Panc1 (cell line): Measurements from ENCODE around the gene MRPL9. TPM values are rescaled to one million over a fixed set of nuclear protein-coding genes. Genes with fewer than 3 reads are reported as not detected.

Experiments
- ATAC-seq: fragments of 200-7000 bp; cut with Tn5 transposase; 2 replicates; pipeline ENCODE4 v1.9.1; 2020; ENCODE audit warnings: mild to moderate bottlenecking, moderate library complexity
- BruUV-seq: library from RNA; stranded (reverse); fragments of 400-500 nt; replicated peaks from 2 replicates; lab custom pipeline; 2021; lab: Mats Ljungman, UMichigan
- CTCF ChIA-PET: fragments of 300-600 bp; sonication (Branson Sonifier 250); formaldehyde crosslinking; loops from one replicate; lab custom pipeline; 2022; ENCODE audit warnings: antibody characterized with exemption; lab: Charles Lee
- POLR2A ChIA-PET: fragments of 300-600 bp; sonication (Branson Sonifier 250); formaldehyde crosslinking; loops from one replicate; lab custom pipeline; 2022; ENCODE audit warnings: antibody characterized with exemption; lab: Charles Lee
- DNase-seq: peaks from one replicate; pipeline ENCODE4 v3.0.0-alpha.2; 2010; ENCODE audit warnings: low read depth, low spot score
- H3K27ac ChIP-seq: 2 replicates; pipeline ENCODE4 v1.5.1; 2011; ENCODE audit warnings: mild to moderate bottlenecking, low read length, inconsistent platforms
- H3K27me3 ChIP-seq: fragments of 200-500 bp; sonication (Bioruptor generic); 2 replicates; pipeline ENCODE4 v1.6.0; 2014; ENCODE audit warnings: low read length, inconsistent platforms; ENCODE audit not compliant: control insufficient read depth, insufficient read depth
- H3K36me3 ChIP-seq: fragments of 200-500 bp; sonication (Bioruptor generic); 2 replicates; pipeline ENCODE4 v1.5.1; 2014; ENCODE audit warnings: inconsistent platforms, mild to moderate bottlenecking, low read length, moderate library complexity; ENCODE audit not compliant: control insufficient read depth, insufficient read depth
- H3K4me1 ChIP-seq: 2 replicates; pipeline ENCODE4 v1.5.1; 2011; ENCODE audit warnings: inconsistent platforms, mild to moderate bottlenecking, low read length, moderate library complexity; ENCODE audit not compliant: control insufficient read depth, insufficient read depth
- H3K4me3 ChIP-seq, 2 experiments: 2 replicates each; pipeline ENCODE4 v1.5.1; 2011 to 2012; ENCODE audit warnings: low read depth in 2 of 2, low read length in 2 of 2, mild to moderate bottlenecking in 2 of 2, inconsistent platforms in 1 of 2, moderate library complexity in 1 of 2
- H3K9me3 ChIP-seq: fragments of 200-500 bp; sonication (Bioruptor generic); 2 replicates; pipeline ENCODE4 v1.5.1; 2014; ENCODE audit warnings: low read depth, mild to moderate bottlenecking, inconsistent platforms, low read length, moderate library complexity; ENCODE audit not compliant: control insufficient read depth, insufficient read depth
- CTCF ChIP-seq: fragments of 450-650 bp; IDR thresholded peaks from 2 replicates; pipeline ENCODE4 v1.5.1; 2017; ENCODE audit warnings: mild to moderate bottlenecking
- POLR2AphosphoS5 ChIP-seq: IDR thresholded peaks from 2 replicates; pipeline ENCODE4 v1.6.1; 2012; ENCODE audit warnings: mild to moderate bottlenecking, low read depth, low read length, moderate library complexity
- REST ChIP-seq, 2 experiments: IDR thresholded peaks; 2 replicates each; pipeline ENCODE4 v1.6.1; 2011 to 2012; ENCODE audit warnings: low read depth in 2 of 2, control low read depth in 1 of 2, low read length in 1 of 2, mild to moderate bottlenecking in 1 of 2, moderate library complexity in 1 of 2; ENCODE audit not compliant: insufficient read depth in 1 of 2
- SIN3A ChIP-seq: IDR thresholded peaks from 2 replicates; pipeline ENCODE4 v1.6.1; 2012; ENCODE audit warnings: low read depth, mild to moderate bottlenecking, low read length, moderate library complexity, borderline replicate concordance; ENCODE audit not compliant: insufficient read depth
- TCF7L2 ChIP-seq: IDR thresholded peaks from 2 replicates; pipeline ENCODE4 v1.6.1; 2011; ENCODE audit warnings: mild to moderate bottlenecking, low read depth, low read length, inconsistent platforms
- in situ Hi-C: cut with HindIII; loops from 2 replicates; pipeline ENCODE4 v1.10.0; 2016; ENCODE audit warnings: low sequenced_read_pairs, low pct_unique_long_range_greater_than_20kb
- intact Hi-C: fragments of 100-400 bp; cut with micrococcal nuclease; formaldehyde crosslinking; loops from one replicate; pipeline ENCODE4 v1.10.0; 2022; ENCODE audit not compliant: unreplicated experiment
- total RNA-seq: library from RNA; stranded (reverse); gene quantifications from one replicate; pipeline ENCODE4 v1.2.1, GENCODE V29; 2021; ENCODE audit not compliant: unreplicated experiment

MRPL9 gene
- total RNA-seq, 1 experiment from 2014 or later = 98.3 TPM

GRCh38 chr1:151720554-151720953 is 42.7 kb downstream of the MRPL9 start:
- H3K36me3 ChIP-seq = no peaks in the 10 kb centered on the region

GRCh38 chr1:151720125-151720524 is 43.2 kb downstream of the MRPL9 start:
- intact Hi-C loops = no loop called here
- Histone ChIP-seq H3K9me3 (no peaks in the 10 kb centered on the region), H3K4me1 (peaks cover 7% of the 10 kb centered on the region), H3K27me3 (peaks cover 10% of the 10 kb centered on the region), H3K27ac (no peak overlapping the region), H3K4me3 (no peak overlapping the region), H3K36me3 (no peaks in the 10 kb centered on the region)
- CTCF ChIA-PET = no interaction called here
- POLR2A ChIA-PET = interaction anchor here (0.5 to 1.2 kb wide), 3 partner anchors 21 to 285 kb away, joined by 3 to 5 read pairs (median 3); no protein-coding TSS in a partner anchor
- no peak for ATAC-seq
- BruUV-seq = no TSS peak
- in situ Hi-C loops = no loop called here
- no peak for DNase-seq
- TF ChIP-seq SIN3A (no peak), POLR2AphosphoS5 (no peak), CTCF (no peak), REST (IDR thresholded peaks at IDR 0.05; ENCODE audit: insufficient read depth in 1 of 2, low read depth in 2 of 2, low read length in 1 of 2) (no peak), TCF7L2 (no peak)

More at GRCh38 chr1:151720554-151720953, 42.7 kb downstream of the MRPL9 start:
- peaks cover 7% of the 10 kb centered on the region for H3K4me1 ChIP-seq
- H3K4me3 ChIP-seq = peak overlapping the region; percentile 47 to 61
- in situ Hi-C loops = no loop called here
- intact Hi-C loops = no loop called here
- peak; percentile 33 for ATAC-seq
- peaks cover 10% of the 10 kb centered on the region for H3K27me3 ChIP-seq
- ChIA-PET CTCF (interaction anchor here (0.8 kb wide), 1 partner anchor 127 kb away, joined by 3 read pairs; no protein-coding TSS in a partner anchor), POLR2A (interaction anchor here (0.5 to 1.2 kb wide), 4 partner anchors 21 to 181 kb away, joined by 3 to 21 read pairs (median 4); no protein-coding TSS in a partner anchor)
- TF ChIP-seq POLR2AphosphoS5 = no peak
- TF ChIP-seq CTCF = no peak
- no peak for TF ChIP-seq TCF7L2
- no peak for TF ChIP-seq SIN3A
- no peak for TF ChIP-seq REST (IDR thresholded peaks at IDR 0.05; ENCODE audit: insufficient read depth in 1 of 2, low read depth in 2 of 2, low read length in 1 of 2)
- H3K27ac ChIP-seq = peak overlapping the region; percentile 65
- no peaks in the 10 kb centered on the region for H3K9me3 ChIP-seq
- BruUV-seq = no TSS peak
- no peak for DNase-seq
